ENCODE data around the gene ATXN7.

ATXN7 gene

GRCh38 chr3:63864008-63864964, 619 bp downstream of the ATXN7 start:
- DNase-seq, result no peak

- no peak for DNase-seq
These were observed 1.3 kb downstream of the ATXN7 start for GRCh38 chr3:63864965-63865327.

GRCh38 chr3:63867225-63867624, 3.6 kb downstream of the ATXN7 start:
- DNase-seq, result no peak

- DNase-seq, result no peak
These were observed 6.4 kb downstream of the ATXN7 start for GRCh38 chr3:63869940-63870614.

- DNase-seq, result no peak
These were observed 6.9 kb downstream of the ATXN7 start for GRCh38 chr3:63870615-63871005.

- peak; percentile 78 for DNase-seq
These were observed 8.7 kb downstream of the ATXN7 start for GRCh38 chr3:63872135-63872924.

GRCh38 chr3:63874769-63875168, 11.1 kb downstream of the ATXN7 start:
- no peak for DNase-seq

- no peak for DNase-seq
These were observed 11.8 kb downstream of the ATXN7 start for GRCh38 chr3:63875510-63875909.

- DNase-seq, result peak; percentile 18
These were observed 12.6 kb downstream of the ATXN7 start for GRCh38 chr3:63876260-63876659.

- DNase-seq, result no peak
These were observed 14.2 kb downstream of the ATXN7 start for GRCh38 chr3:63877737-63878393.

GRCh38 chr3:63878394-63879060, 14.9 kb downstream of the ATXN7 start:
- no peak for DNase-seq

- DNase-seq, result no peak
These were observed 17.0 kb downstream of the ATXN7 start for GRCh38 chr3:63880653-63881052.

- no peak for DNase-seq
These were observed 23.2 kb downstream of the ATXN7 start for GRCh38 chr3:63886858-63887257.

- DNase-seq, result no peak
These were observed 27.9 kb downstream of the ATXN7 start for GRCh38 chr3:63891518-63891917.

- DNase-seq, result no peak
These were observed 29.2 kb downstream of the ATXN7 start for GRCh38 chr3:63892773-63893352.

GRCh38 chr3:63895422-63896189, 31.9 kb downstream of the ATXN7 start:
- no peak for DNase-seq

- DNase-seq, result peak; percentile 23
These were observed 32.8 kb downstream of the ATXN7 start for GRCh38 chr3:63896332-63897030.

- DNase-seq, result no peak
These were observed 36.3 kb downstream of the ATXN7 start for GRCh38 chr3:63900010-63900409.

GRCh38 chr3:63900459-63900858, 36.8 kb downstream of the ATXN7 start:
- no peak for DNase-seq

Measured in fibroblast of skin of abdomen (primary cell).